B cell (primary cell): ENCODE measurements around the gene PARD3B. TPM values are rescaled to one million over a fixed set of nuclear protein-coding genes. Genes with fewer than 3 reads are reported as not detected.

Experiments
- ATAC-seq: fragments of 200-7000 bp; cut with Tn5 transposase; one replicate; pipeline ENCODE4 v1.10.0; 2021; ENCODE audit warnings: low read depth, mild to moderate bottlenecking, moderate number of reproducible peaks, moderate library complexity
- CTCF ChIA-PET: fragments of 350-600 bp; sonication (Branson Sonifier 250); formaldehyde crosslinking; loops from one replicate; lab custom pipeline; 2021; ENCODE audit warnings: antibody characterized with exemption, inconsistent platforms; lab: Charles Lee
- POLR2A ChIA-PET: fragments of 350-600 bp; sonication (Branson Sonifier 250); formaldehyde crosslinking; loops from one replicate; lab custom pipeline; 2021; ENCODE audit warnings: antibody characterized with exemption; lab: Charles Lee
- DNase-seq: peaks from one replicate; pipeline ENCODE4 v3.0.0; 2013
- H2AFZ ChIP-seq: 2 replicates; pipeline ENCODE4 v1.6.1; 2012; ENCODE audit warnings: mild to moderate bottlenecking, low read depth, low read length; ENCODE audit not compliant: insufficient read depth, poor library complexity, severe bottlenecking
- H3K27ac ChIP-seq, 2 donors: 1 replicate in 1 of 2; 2 replicates in 1 of 2; pipeline ENCODE4 v1.5.1; 2012 to 2013; ENCODE audit warnings: low read length in 2 of 2, mild to moderate bottlenecking in 2 of 2, moderate library complexity in 1 of 2
- H3K27me3 ChIP-seq, 4 experiments: fragments of 200-600 bp in 1 of 4; sonication (generic) in 1 of 4; replicated peaks in 1 of 4; 1 replicate in 2 of 4; 2 replicates in 2 of 4; pipeline versions ENCODE4 v1.6.1 to v1.7.0; 2013 to 2016; ENCODE audit warnings: low read length in 3 of 4, mild to moderate bottlenecking in 2 of 4, mixed read lengths in 1 of 4, moderate library complexity in 1 of 4; ENCODE audit not compliant: insufficient read depth in 4 of 4, control insufficient read depth in 3 of 4; ENCODE audit errors: control extremely low read depth in 1 of 4
- H3K36me3 ChIP-seq, 2 experiments: replicated peaks in 1 of 2; 1 replicate in 1 of 2; 2 replicates in 1 of 2; pipeline versions ENCODE4 v1.6.1 to v1.7.1; 2013; ENCODE audit warnings: low read length in 1 of 2; ENCODE audit not compliant: insufficient read depth in 2 of 2, control insufficient read depth in 1 of 2; ENCODE audit errors: control extremely low read depth in 1 of 2, extremely low read depth in 1 of 2
- H3K4me1 ChIP-seq, 2 donors: fragments of 200-600 bp in 1 of 2; sonication (generic) in 1 of 2; 1 replicate in 1 of 2; 2 replicates in 1 of 2; pipeline versions ENCODE4 v1.5.1 to v1.6.1; 2013 to 2017; ENCODE audit warnings: low read length in 2 of 2; ENCODE audit not compliant: control insufficient read depth in 2 of 2, insufficient read depth in 2 of 2
- H3K4me2 ChIP-seq: replicated peaks from 2 replicates; pipeline ENCODE3; 2012; ENCODE audit warnings: mild to moderate bottlenecking, low read depth, low read length; ENCODE audit not compliant: poor library complexity, severe bottlenecking
- H3K4me3 ChIP-seq, 5 experiments: fragments of 200-600 bp in 1 of 5; sonication (generic) in 1 of 5; 1 replicate in 3 of 5; 2 replicates in 2 of 5; pipeline versions ENCODE4 v1.5.1 to v1.7.0; 2011 to 2016; ENCODE audit warnings: low read length in 4 of 5, mild to moderate bottlenecking in 4 of 5, low read depth in 2 of 5, control low read depth in 1 of 5, moderate library complexity in 1 of 5; ENCODE audit not compliant: insufficient read depth in 1 of 5; ENCODE audit errors: control extremely low read depth in 1 of 5, extremely low read depth in 1 of 5
- H3K79me2 ChIP-seq: fragments of 200-600 bp; sonication (generic); one replicate; pipeline ENCODE4 v1.6.0; 2016; ENCODE audit warnings: low read length; ENCODE audit not compliant: control insufficient read depth, insufficient read depth
- H3K9ac ChIP-seq: fragments of 200-600 bp; sonication (generic); 2 replicates; pipeline ENCODE4 v1.6.1; 2017; ENCODE audit warnings: mild to moderate bottlenecking, low read length, moderate library complexity
- H3K9me3 ChIP-seq, 3 donors: one replicate each; pipeline versions ENCODE4 v1.6.1 to v1.7.1; 2013; ENCODE audit warnings: low read length in 2 of 3; ENCODE audit not compliant: control insufficient read depth in 2 of 3, insufficient read depth in 1 of 3; ENCODE audit errors: control extremely low read depth in 1 of 3
- H4K20me1 ChIP-seq: 2 replicates; pipeline ENCODE4 v1.6.0; 2012; ENCODE audit warnings: mild to moderate bottlenecking, low read length; ENCODE audit not compliant: insufficient read depth, control insufficient read depth, poor library complexity, severe bottlenecking
- H3K27ac Mint-ChIP-seq: one replicate; pipeline ENCODE4 v1.8.0; 2021; ENCODE audit warnings: mixed read lengths
- H3K27me3 Mint-ChIP-seq: one replicate; pipeline ENCODE4 v1.8.0; 2021; ENCODE audit warnings: mixed read lengths
- H3K4me1 Mint-ChIP-seq: one replicate; pipeline ENCODE4 v1.8.0; 2021; ENCODE audit warnings: mixed read lengths
- H3K4me3 Mint-ChIP-seq: one replicate; pipeline ENCODE4 v1.8.0; 2021; ENCODE audit warnings: mixed read lengths
- H3K9me3 Mint-ChIP-seq: one replicate; pipeline ENCODE4 v1.8.0; 2022; ENCODE audit warnings: mixed read lengths; ENCODE audit not compliant: insufficient read depth
- CTCF ChIP-seq: fragments of 200-600 bp; IDR thresholded peaks from one replicate; pipeline ENCODE4 v1.8.0; 2022; ENCODE audit warnings: antibody characterized with exemption, mild to moderate bottlenecking
- EZH2 ChIP-seq: IDR thresholded peaks from 2 replicates; pipeline ENCODE4 v1.6.1; 2012; ENCODE audit warnings: borderline replicate concordance, low read depth, mild to moderate bottlenecking, moderate library complexity, low read length; ENCODE audit not compliant: insufficient read depth, poor library complexity, severe bottlenecking
- WGBS: methylation state at CpG from one replicate; pipeline ENCODE4 v1.1.5; 2013; ENCODE audit warnings: missing lambda C conversion rate; ENCODE audit not compliant: insufficient coverage; 5-methylcytosine and 5-hydroxymethylcytosine counted together
- intact Hi-C: fragments of 100-400 bp; cut with micrococcal nuclease; formaldehyde crosslinking; loops from one replicate; pipeline ENCODE4 v1.10.0; 2022
- polyA plus RNA-seq: library from polyadenylated mRNA; depleted of rRNA; stranded (reverse); fragments of >200 nt; gene quantifications from 2 replicates; pipeline ENCODE4 v1.2.3, GENCODE V29; 2012
- total RNA-seq, 2 donors: library from RNA; stranded (reverse); fragments of 120-200 nt in 1 of 2; gene quantifications; 1 replicate in 1 of 2; 2 replicates in 1 of 2; pipeline versions ENCODE4 v1.2.3 to v1.2.4, GENCODE V29; 2013 to 2022

The PARD3B gene
- total and polyA plus RNA-seq, 2 donors (not counting 1 experiment from before 2014, with no cell fraction given) = not detected

- no peak for ATAC-seq
These were observed 1019.9 kb downstream of the PARD3B start for GRCh38 chr2:205565142-205565522.

GRCh38 chr2:205566606-205567168, 1021.4 kb downstream of the PARD3B start:
- Mint-ChIP-seq H3K27ac (no peak overlapping the region), H3K4me3 (no peak overlapping the region), H3K9me3 (no peaks in the 10 kb centered on the region), H3K4me1 (no peaks in the 10 kb centered on the region), H3K27me3 (peaks cover 7% of the 10 kb centered on the region)
- no peaks in the 10 kb centered on the region for H4K20me1 ChIP-seq
- no peaks in the 10 kb centered on the region for H3K27me3 ChIP-seq
- H3K4me2 ChIP-seq = no peak overlapping the region
- DNase-seq (no peak), ATAC-seq (no peak)
- no peaks in the 10 kb centered on the region for H3K4me1 ChIP-seq
- H3K9ac ChIP-seq = no peak overlapping the region
- intact Hi-C loops = no loop called here
- no peaks in the 10 kb centered on the region for H3K9me3 ChIP-seq
- 82% methylated on average over 3 of the region's 6 CpGs for WGBS
- H3K4me3 ChIP-seq = no peak overlapping the region
- ChIA-PET POLR2A (no interaction called here), CTCF (no interaction called here)
- H2AFZ ChIP-seq = no peak overlapping the region
- no peaks in the 10 kb centered on the region for H3K79me2 ChIP-seq
- TF ChIP-seq CTCF (no peak), EZH2 (no peak)
- H3K36me3 ChIP-seq = no peaks in the 10 kb centered on the region
- H3K27ac ChIP-seq = no peak overlapping the region

More at GRCh38 chr2:205565142-205565522, 1019.9 kb downstream of the PARD3B start:
- intact Hi-C loops = no loop called here
- H3K27me3 ChIP-seq = no peaks in the 10 kb centered on the region
- no peak for DNase-seq
- H3K36me3 ChIP-seq = no peaks in the 10 kb centered on the region
- CTCF ChIA-PET = no interaction called here
- no peak overlapping the region for H3K4me2 ChIP-seq
- no CpG with 5 or more reads among the region's 2 CpGs for WGBS
- H3K27ac Mint-ChIP-seq = no peak overlapping the region
- H3K9me3 Mint-ChIP-seq = no peaks in the 10 kb centered on the region
- H2AFZ ChIP-seq = no peak overlapping the region
- no peak overlapping the region for H3K4me3 Mint-ChIP-seq
- no peaks in the 10 kb centered on the region for H3K79me2 ChIP-seq
- peaks cover 8% of the 10 kb centered on the region for H3K27me3 Mint-ChIP-seq
- H3K4me1 ChIP-seq = no peaks in the 10 kb centered on the region
- no peaks in the 10 kb centered on the region for H3K9me3 ChIP-seq
- no peaks in the 10 kb centered on the region for H4K20me1 ChIP-seq
- no peak overlapping the region for H3K9ac ChIP-seq
- H3K4me1 Mint-ChIP-seq = no peaks in the 10 kb centered on the region
- H3K27ac ChIP-seq = no peak overlapping the region
- TF ChIP-seq CTCF (no peak), EZH2 (no peak)
- POLR2A ChIA-PET = no interaction called here
- H3K4me3 ChIP-seq = no peak overlapping the region
